ENCODE data around the gene LNX2.

The LNX2 gene

DNA sequence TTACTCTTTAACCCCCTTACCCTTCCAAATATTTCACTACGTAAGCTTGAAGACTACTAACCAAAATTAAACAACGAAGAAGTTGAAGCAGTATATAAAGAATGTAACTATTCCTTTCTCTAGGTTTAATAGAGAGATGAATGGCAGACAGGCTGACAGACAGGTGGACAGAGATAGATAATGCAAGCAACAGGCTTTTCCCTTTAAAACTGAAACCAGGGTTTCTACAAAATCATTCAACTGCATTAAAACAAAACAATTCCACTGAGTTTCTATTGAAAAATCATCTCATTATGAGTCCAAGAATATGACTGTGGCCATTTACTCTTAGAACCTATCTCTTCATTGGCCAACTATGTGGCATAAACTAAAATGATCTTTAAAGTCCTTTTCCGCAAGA is 15.2 kb downstream of the LNX2 start:
- DNase-seq, result no peak

DNA sequence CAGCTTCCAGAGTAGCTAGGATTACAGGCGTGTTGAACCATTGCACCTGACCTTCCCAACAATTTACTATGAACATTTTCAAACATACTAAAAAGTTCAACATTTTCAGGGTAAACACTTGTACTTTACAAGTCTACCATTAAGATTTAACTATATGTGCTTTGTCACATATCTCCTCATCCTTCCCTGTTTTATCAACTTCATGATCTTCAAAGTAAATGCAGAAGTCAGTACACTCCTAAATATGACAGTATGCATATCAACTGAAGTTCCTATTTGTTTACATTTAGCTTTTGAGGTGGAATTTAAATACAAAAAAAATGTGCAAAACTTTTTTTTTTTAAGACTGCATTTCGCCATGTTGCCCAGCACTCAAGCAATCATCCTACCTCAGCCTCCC is 18.5 kb downstream of the LNX2 start:
- no peak for DNase-seq

DNA sequence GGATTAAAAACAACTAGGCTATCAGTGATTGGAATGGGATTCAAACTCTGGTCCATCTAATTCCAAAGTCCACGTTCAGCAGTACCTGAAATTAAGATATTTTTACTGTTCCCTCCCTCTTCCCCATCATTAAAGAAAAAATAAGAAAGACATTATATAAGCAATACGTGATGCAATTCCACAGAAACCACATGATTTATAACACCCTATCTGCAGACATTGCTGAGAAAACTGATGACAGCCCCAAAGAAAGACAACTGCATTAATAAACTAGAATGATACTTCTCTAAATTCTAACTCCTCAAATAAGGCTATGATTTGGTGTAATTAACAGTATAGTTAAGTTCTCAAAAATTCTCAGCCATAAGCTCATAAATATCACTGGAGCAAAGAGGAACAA is 19.1 kb downstream of the LNX2 start:
- DNase-seq, result no peak

DNA sequence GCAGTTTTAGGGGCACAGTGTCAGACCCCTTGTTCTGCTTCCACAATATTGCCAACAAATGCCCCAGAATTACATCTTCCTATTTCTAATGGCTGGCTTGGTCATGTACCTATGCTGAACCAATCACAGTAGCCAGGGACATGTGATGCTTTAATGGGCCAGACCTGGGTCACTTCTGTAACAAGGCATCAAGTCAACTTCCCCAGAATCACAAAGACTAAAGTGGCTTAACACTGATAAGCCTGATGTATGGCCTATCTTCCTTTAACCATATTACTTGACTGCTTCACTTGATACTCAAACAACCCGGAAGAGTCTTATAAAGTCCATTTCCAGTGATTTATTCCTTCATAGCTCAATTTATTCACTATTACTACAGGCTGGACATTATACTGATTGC is 19.6 kb downstream of the LNX2 start:
- no peak for DNase-seq

DNA sequence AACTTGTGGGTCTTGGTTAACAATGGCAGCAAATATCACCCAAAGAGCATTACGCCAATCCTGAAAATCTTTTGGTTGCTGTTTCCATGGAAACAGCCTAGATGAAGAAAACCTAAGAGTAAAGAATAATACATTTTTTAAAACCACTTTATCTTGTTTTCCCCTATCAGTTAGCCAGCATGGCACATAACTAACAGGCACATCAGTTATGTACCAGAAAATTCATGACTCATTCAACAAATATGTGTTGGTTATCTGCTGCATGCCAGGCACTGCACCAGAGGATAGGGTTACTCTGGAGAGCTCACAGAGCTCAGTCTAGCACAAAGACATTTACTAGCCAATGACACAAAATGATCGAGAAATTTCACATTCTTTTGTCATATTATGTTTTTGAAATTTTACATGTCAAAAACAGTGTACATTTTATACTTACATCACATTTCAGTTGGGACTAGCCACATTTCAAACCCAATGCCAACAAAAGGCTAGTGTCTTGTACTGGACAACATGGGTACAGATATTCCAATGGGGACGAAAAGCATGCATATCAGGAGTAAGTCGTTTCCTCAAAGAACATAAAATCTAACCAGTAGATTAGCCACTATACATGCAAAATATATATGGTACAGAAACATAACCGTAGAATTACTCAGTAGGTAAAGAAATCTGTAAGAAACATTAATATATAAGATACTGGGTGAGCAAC is 20.3 kb downstream of the LNX2 start:
- peak; percentile 75 for DNase-seq

DNA sequence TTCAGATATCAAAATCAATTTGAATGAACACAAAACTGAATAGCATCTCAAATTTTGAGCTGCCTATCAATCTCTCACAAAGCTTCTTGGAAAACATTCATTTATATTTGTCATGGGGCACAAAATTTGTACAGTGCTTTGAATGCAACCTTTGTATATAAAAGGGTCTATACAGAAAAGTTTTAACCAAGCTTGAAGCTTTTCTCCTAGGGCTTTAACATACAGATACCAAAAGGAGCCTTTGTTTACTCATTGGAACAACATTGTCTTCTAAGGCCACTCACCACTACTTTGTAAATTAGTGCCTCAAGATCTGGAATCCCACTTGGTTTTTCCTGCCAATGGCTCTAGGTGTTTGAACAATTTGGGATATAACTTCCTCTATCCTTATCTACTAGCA is 21.2 kb downstream of the LNX2 start:
- DNase-seq, result no peak

DNA sequence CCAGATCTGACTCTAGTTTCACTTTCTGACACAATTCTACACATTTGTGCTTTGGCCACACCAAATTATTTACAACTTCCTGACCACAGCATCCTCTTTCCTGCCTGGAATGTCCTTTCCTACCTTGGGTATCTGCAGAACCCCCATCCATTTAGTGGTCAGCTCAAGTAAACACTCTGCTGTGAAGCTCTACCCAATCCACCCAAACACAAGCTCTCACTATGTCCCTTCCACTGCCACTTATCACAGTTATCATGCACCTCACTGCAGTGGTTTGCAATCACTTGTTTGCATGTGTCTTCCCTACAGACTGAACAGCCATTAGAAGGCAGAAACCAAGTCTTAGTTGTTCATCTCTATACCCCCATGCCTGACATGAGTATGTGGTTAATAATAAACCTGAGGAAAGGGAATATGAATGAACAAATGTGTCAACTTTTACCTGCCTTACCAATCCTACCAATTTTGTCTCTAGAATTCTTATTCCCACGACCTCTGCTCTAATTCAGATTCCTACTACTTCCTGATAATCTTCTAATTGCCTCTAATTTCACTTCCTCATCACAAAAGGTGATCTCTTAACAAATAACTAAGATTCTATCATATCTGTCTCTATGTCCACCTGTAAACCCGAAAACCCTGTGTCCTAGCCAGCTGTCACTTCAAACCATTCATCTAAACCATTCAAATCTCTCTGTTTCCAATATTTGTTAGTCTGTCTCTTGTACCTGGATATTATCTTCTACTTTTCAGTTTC is 25.1 kb downstream of the LNX2 start:
- DNase-seq, result no peak

DNA sequence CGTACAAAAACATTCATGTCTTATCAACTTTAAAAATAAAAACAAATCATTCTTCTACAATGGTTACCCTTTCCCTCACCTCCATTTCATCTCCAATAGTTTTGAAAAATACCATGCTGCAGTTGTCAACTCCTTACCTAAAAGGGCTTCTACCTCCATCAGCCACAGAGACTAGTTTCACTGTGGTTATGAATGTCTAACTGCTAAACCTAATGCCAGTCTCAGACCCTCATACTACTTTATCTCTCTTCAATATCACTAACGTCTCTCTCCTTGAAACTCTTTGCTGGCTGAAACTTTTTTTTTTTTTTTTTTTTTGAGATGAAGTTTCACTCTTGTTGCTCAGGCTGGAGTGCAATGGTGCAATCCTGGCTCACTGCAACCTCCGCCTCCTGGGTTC is 27.1 kb downstream of the LNX2 start:
- no peak for DNase-seq

DNA sequence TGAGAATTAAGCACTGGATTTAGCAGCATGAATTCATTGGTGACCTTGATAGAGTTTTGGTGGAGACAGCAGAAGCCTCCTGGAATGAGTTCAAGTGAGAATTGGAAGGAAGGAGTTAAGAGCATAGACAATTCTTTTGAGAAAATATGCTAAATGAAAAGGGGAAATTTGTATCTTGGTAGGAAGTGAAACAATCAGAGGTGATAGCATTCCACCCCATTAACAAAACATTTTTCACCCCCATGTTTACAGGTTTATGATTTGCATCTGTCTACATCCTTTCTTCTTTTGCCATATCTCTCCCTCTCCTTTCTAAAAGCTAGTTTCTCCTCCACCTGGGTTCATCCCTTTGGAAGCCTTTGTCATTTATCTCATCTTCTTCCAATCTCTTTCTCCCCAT is 27.5 kb downstream of the LNX2 start:
- DNase-seq, result no peak

DNA sequence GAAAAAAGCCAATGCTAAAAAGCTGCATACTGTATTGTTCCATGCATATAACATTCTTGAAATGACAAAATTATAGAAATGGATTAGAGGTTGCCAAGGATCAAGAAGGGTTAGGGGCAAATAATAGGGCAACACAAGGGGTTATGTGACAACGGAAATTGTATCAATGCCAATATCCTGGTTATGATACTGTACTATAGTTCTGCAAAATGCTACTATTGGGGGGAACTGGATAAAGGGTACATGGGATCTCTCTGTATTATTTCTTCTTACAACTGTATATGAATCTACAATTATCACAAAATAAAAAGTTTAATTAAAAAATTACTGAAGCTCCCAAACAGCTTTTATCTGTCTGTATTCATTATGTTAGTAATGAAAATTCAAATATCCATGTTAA is 31.9 kb downstream of the LNX2 start:
- no peak for DNase-seq

DNA sequence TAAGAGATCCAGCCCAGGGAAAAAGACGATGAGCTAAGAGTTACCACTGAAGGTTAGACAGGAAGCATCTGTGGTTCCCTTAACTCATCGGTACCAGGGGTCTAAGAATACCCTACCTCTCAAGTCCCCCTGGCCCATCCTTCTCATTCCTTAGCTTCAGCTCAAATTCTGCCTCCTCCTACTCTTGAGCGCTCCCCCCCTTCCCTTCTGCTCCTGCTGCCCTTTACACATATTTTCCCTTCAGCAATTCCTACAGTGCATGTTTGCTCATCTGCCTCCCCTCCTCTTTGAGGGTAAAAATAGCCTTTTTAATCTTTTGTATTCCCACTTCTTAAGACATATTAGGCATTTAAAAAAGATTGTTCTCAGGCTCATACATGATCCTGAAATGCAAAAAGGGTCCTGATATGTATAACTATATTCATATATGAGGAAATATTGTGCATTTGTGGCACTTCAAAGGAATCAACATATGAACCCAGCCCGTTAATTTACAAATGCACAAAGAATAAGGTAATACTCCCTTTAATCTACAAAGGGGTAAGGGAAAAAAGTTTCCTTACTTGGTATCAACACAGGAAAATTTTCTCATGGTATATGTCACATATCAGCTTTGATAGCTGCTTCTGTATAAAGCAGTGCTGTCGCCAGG is 33.1 kb downstream of the LNX2 start:
- no peak for DNase-seq

DNA sequence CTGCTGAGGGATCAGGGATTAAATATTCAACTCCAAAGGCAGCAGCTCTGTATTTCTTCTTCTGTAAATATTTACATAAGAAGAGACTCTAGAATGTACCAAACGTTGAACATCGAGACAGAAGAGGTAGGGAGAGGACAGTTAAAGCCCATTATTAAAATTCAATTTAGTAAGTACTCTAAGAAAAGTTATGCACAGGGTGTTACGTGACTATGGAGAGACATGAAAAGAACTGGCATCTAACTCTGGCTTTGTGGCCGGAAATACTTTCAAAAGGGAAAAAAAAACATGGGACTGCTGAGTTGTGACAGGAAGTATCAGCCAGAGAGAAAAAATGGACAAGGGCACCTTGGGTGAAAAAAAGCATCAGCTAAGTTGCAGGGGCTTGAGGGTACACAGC is 36.7 kb downstream of the LNX2 start:
- DNase-seq, result peak; percentile 11

DNA sequence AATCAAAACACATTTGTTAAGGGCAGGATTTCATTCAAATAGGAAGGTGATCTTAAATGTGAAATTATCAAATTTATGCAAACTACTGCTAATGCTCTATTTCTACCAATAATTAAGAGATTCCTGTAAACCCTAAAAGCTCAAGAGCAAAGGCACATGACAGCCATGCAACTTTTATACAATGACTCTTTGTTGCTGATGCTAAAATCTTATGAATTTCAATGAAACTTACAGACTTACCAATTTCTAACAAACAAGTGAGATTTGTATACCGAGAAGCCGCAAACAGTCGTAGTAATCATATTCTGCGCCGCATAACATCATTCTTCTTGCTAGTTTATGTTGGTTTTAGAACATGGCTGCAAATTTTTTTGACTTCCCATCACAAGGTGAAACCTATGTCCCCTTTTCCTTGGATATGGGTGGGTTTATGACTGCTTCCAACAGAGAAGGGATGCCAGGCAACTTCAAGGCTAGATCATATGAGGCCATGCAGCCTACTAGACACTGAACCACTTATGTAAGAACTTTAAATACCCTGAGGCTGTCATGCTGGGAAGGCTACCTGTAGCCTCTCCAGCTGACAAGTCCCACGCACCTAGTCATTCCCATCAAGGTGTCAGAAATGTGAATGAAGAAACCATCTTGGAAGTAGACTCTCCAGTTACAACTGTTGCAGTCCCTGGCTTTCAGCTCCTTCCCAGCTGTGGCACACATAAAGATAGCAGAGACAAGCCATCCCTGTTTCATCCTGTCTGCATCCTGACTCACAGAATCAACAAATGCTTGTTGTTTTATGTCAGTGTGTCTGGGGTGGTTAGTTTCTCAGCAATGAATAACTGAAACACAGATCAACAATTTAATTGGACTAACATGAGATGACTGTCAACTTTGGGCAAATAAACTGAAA is 42.0 kb downstream of the LNX2 start:
- peak; percentile 59 for DNase-seq

DNA sequence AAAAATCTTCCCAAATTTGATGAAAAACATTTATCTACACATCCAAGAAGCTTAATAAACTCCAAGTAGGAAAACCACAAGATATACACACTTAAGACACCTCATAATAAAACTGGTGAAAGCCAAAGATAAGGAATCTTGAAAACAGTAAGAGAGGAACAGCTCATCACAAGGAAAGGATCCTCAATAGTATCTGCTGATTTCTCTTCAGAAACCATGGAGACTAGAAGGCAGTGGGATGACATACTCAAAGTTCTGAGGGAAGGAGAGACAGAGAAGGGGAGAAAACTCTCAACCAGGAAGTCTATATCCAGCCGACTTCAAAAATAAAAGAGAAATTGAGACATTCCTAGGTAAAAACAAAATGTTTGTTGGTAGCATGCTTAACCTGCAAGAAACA is 45.7 kb downstream of the LNX2 start:
- DNase-seq, result no peak

DNA sequence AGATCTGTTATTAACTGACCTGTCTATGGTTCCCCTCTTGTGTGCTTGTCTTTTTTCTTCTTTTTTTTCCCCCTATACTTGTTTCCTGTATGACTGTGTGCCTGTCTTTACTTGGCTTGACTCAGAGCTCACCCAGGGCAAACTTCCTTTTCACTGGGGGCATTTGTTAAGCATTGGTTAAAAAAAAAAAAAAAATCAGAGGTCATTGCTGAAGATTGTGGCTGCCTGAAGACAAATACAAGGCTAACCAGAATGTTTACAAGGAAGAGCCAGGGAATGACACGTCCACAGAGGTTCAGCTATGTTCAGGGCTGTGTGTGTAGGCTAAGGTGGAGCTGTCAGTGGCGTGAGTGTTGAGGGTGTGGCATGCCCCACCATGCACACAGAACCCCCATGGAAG is 47.1 kb downstream of the LNX2 start:
- DNase-seq, result peak; percentile 6

DNA sequence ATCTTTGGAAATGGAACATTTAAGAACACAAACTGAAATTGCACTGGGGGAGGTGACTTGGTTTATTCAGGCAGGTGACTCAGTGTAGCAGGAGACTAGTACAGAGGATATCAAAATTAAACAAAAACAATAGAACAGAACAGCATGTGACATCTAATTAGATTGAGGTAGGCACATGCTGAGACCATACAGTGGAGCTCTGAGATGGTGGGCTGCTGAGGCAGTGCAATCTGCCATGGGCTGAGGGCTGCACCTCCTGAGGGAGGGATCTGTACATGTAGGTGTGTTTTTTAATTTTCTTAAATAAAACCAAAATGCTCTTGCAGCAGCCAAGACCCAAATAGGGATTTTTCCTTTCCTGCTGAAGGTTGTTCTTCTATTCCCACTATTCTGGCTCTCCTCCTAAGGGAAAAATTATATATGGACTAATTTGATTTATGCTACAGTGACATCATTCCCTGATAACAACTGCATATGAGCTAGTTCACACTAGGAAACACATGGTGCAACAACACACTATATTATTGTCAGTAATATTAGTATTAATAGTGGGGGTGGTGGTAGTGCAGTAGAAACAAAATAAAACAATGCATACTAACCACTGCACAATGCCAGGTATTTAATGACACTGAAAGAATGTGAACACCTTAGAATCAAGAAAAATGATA is 48.0 kb downstream of the LNX2 start:
- no peak for DNase-seq

DNA sequence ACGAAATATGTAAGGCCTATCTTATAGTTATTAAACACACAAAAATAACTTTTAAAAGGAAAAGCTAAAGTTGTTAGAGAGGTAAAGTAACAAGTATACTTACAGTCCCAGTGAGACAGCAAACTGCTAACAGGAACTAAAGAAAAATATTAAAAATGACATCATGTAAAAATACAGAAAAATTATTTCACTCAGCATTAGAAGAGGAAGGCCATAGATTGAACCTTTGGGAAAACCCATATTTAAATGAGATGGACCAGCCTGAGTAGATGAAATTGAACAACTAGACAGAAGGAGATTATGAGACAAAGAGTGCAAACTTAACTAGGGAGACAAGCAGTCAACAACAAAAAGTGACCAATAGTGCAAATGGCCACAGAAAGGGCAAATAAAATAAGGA is 49.4 kb downstream of the LNX2 start:
- no peak for DNase-seq

DNA sequence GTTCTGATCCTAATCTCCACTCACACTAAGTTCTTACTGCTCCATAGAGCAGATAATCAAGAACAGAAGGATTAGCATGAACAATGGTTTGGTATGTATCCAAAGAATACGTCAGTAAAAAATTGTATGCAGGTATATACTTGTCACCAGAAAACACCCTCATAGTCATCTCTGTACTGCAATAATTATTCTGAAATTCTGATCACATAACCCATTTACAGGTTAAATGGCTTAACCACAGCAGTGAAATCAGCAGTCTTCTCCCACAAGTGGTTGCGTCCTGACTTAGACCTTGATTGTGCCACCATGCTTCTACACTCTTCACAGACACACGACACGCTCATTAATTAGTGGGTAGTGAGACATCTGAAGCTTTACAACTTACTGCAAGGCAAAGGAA is 50.9 kb downstream of the LNX2 start:
- no peak for DNase-seq

DNA sequence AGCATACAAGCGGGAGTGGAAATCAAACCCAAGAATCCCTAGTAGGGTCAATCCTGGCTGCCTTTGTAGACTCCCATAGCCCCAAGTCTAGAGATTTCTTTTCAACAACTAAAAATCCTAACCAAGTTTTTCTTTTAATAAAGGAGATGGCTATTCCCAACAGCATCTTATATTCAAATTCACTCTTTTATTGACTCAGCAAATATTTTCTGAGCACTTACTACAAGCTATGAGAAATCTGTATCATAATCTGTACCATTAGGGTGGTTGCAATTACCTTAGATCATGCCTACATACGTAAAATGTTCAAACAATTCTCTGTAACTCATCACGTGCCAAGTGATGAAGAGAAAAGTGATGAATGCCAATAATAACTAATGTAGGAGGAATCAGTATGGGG is 54.5 kb downstream of the LNX2 start:
- no peak for DNase-seq

DNA sequence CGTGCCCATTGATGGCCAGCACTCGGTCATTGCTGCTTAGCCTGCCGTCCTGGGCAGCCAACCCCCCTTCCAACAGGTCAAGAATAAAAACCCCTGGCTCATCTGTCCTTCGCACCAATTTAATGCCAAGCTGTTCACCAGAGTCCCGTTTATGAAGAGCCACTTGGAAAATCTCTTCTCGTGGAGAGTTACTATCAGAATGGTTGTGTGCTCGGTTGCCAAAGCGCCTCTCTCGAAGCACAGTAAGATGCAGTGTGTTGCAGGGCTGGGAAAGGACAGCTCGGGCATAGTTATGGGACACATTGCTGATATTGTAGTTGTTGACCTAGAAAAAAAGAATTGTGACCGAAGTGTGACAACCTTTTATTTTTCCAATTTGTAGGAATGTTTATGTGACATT is 57.9 kb downstream of the LNX2 start:
- DNase-seq, result no peak

DNA sequence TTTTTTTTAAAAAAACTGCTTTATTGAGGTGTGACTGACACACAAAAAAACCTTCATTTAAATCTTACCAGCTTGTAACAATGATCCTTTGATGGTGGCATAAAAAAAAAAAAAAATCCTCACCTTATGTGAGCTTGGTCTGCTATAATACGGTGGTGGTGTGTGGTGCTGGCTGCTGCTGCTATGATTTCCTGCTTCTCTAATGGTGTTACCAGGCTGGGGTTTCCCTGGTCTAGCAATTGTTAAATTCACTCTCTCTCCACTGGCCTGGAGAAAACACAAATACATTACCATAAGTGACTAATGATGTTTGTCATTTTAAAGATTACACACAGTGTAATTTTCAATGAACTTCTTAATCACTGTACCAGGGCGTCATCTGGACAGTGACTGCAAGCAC is 60.6 kb downstream of the LNX2 start:
- DNase-seq, result no peak

DNA sequence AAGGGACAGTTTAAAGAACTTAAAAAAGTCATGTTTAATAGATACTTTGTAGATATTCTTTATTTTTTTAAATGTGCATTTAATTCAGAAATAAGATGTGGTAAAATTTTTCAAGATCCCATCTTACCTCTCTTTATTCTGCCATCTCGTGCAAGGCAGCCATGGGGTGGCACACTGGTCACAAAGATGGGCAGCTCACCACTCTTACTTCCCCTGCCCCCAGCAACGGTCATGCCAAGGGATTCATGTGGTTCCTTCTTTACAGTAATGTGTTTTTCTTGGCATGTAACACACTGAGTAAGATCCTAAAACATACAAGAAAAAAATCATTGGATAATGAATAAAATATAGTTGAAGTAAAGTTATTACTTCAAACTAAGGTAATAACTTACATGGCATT is 64.2 kb downstream of the LNX2 start:
- peak; percentile 27 for DNase-seq

DNA sequence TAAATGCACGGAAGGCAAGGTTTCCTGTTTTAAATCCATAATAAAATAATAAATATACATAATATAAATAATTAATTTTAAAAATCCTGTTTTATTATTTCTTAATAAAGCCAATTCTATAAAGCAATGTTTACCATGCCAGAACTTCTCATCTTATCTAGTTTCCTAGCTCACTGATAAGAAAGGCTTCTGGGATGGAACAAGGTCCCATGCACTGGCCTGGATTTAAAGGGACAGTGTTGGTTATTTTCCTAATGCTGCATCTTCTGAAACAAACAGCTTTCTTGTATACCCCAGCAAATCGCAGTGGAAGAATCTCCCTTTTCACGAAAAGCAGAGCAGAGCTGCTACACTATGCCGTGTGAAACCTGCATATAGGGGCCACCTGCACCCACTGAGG is 68.8 kb downstream of the LNX2 start:
- no peak for DNase-seq

All from kidney glomerular epithelial cell (primary cell).